CD14-positive monocyte (primary cell): Measurements from ENCODE around the gene AQP6. TPM values are rescaled to one million over a fixed set of nuclear protein-coding genes. Genes with fewer than 3 reads are reported as not detected.
A peak's percentile ranks its signal among the peaks of the same experiment; 100 is the strongest.

Experiments
- DNase-seq, 3 donors: peaks; one replicate each; pipeline ENCODE4 v3.0.0-alpha.2; 2011 to 2022
- H2AFZ ChIP-seq: 2 replicates; pipeline ENCODE4 v1.6.0; 2012; ENCODE audit warnings: mild to moderate bottlenecking, low read depth, low read length, inconsistent platforms; ENCODE audit not compliant: insufficient read depth, poor library complexity, severe bottlenecking
- H3K27ac ChIP-seq, 2 donors: 1 replicate in 1 of 2; 2 replicates in 1 of 2; pipeline ENCODE4 v1.5.1; 2012 to 2013; ENCODE audit warnings: low read length in 2 of 2, control low read depth in 1 of 2, inconsistent platforms in 1 of 2, low read depth in 1 of 2, mild to moderate bottlenecking in 1 of 2
- H3K27me3 ChIP-seq, 2 donors: one replicate each; pipeline versions ENCODE4 v1.6.0 to v1.6.1; 2011 to 2013; ENCODE audit warnings: low read length in 2 of 2; ENCODE audit not compliant: control insufficient read depth in 2 of 2, insufficient read depth in 2 of 2
- H3K36me3 ChIP-seq, 2 donors: replicated peaks in 1 of 2; 1 replicate in 1 of 2; 2 replicates in 1 of 2; pipeline versions ENCODE4 v1.5.1 to v1.6.1; 2012 to 2013; ENCODE audit warnings: low read length in 2 of 2, control low read depth in 1 of 2, inconsistent platforms in 1 of 2, mild to moderate bottlenecking in 1 of 2; ENCODE audit not compliant: insufficient read depth in 2 of 2, control insufficient read depth in 1 of 2
- H3K4me1 ChIP-seq, 2 donors: 1 replicate in 1 of 2; 2 replicates in 1 of 2; pipeline versions ENCODE4 v1.5.1 to v1.6.1; 2012 to 2013; ENCODE audit warnings: low read length in 2 of 2, control low read depth in 1 of 2, inconsistent platforms in 1 of 2, mild to moderate bottlenecking in 1 of 2, moderate library complexity in 1 of 2; ENCODE audit not compliant: insufficient read depth in 2 of 2, control insufficient read depth in 1 of 2
- H3K4me2 ChIP-seq: replicated peaks from 2 replicates; pipeline ENCODE3; 2012; ENCODE audit warnings: low read length, moderate library complexity, mild to moderate bottlenecking; ENCODE audit not compliant: poor library complexity, severe bottlenecking; ENCODE audit errors: extremely low read depth
- H3K4me3 ChIP-seq, 3 experiments: fragments of 200-600 bp in 1 of 3; sonication (generic) in 1 of 3; replicated peaks in 1 of 3; 1 replicate in 2 of 3; 2 replicates in 1 of 3; pipeline ENCODE4 v1.5.1; 2011 to 2013; ENCODE audit warnings: low read length in 3 of 3, mild to moderate bottlenecking in 3 of 3, control low read depth in 2 of 3, low read depth in 2 of 3, inconsistent platforms in 1 of 3, moderate library complexity in 1 of 3
- H3K79me2 ChIP-seq: 2 replicates; pipeline ENCODE4 v1.6.0; 2012; ENCODE audit warnings: mild to moderate bottlenecking, control low read depth, inconsistent platforms, low read length, moderate library complexity; ENCODE audit not compliant: insufficient read depth
- H3K9ac ChIP-seq: 2 replicates; pipeline ENCODE4 v1.6.0; 2017; ENCODE audit warnings: low read length, mild to moderate bottlenecking; ENCODE audit not compliant: insufficient read depth, poor library complexity, severe bottlenecking
- H3K9me3 ChIP-seq, 2 donors: replicated peaks in 1 of 2; 1 replicate in 1 of 2; 2 replicates in 1 of 2; pipeline versions ENCODE4 v1.5.1 to v1.6.1; 2012 to 2013; ENCODE audit warnings: low read length in 2 of 2, control low read depth in 1 of 2; ENCODE audit not compliant: control insufficient read depth in 1 of 2, insufficient read depth in 1 of 2
- H4K20me1 ChIP-seq: 2 replicates; pipeline ENCODE4 v1.6.0; 2012; ENCODE audit warnings: mild to moderate bottlenecking, low read length, control low read depth, moderate library complexity; ENCODE audit not compliant: insufficient read depth
- H3K27ac Mint-ChIP-seq, 7 donors: one replicate each; pipeline ENCODE4 v1.8.0; 2020; ENCODE audit warnings: mild to moderate bottlenecking in 7 of 7, mixed read lengths in 7 of 7, moderate library complexity in 6 of 7, inconsistent platforms in 2 of 7
- H3K27me3 Mint-ChIP-seq, 3 donors: one replicate each; pipeline ENCODE4 v1.8.0; 2021 to 2022; ENCODE audit warnings: low read depth in 3 of 3, mild to moderate bottlenecking in 3 of 3, mixed read lengths in 3 of 3, moderate library complexity in 3 of 3, inconsistent platforms in 1 of 3
- H3K36me3 Mint-ChIP-seq, 2 donors: one replicate each; pipeline ENCODE4 v1.8.0; 2020; ENCODE audit warnings: mixed read lengths in 2 of 2, inconsistent platforms in 1 of 2, mild to moderate bottlenecking in 1 of 2
- H3K4me1 Mint-ChIP-seq: one replicate; pipeline ENCODE4 v1.8.0; 2020; ENCODE audit warnings: mild to moderate bottlenecking, mixed read lengths
- H3K4me3 Mint-ChIP-seq, 2 donors: one replicate each; pipeline ENCODE4 v1.8.0; 2020; ENCODE audit warnings: mild to moderate bottlenecking in 2 of 2, mixed read lengths in 2 of 2, moderate library complexity in 1 of 2
- H3K9me3 Mint-ChIP-seq, 7 donors: one replicate each; pipeline ENCODE4 v1.8.0; 2020 to 2022; ENCODE audit warnings: mixed read lengths in 7 of 7, mild to moderate bottlenecking in 6 of 7, moderate library complexity in 6 of 7, inconsistent platforms in 2 of 7
- CTCF ChIP-seq: fragments of 200-600 bp; IDR thresholded peaks from one replicate; pipeline ENCODE4 v1.8.0; 2022; ENCODE audit warnings: antibody characterized with exemption, mild to moderate bottlenecking
- WGBS: methylation state at CpG from one replicate; pipeline ENCODE4 v1.1.5; 2013; ENCODE audit warnings: missing lambda C conversion rate; ENCODE audit not compliant: insufficient coverage; 5-methylcytosine and 5-hydroxymethylcytosine counted together
- intact Hi-C, 2 donors: fragments of 100-400 bp; cut with micrococcal nuclease; formaldehyde crosslinking; loops; one replicate each; pipeline versions ENCODE4 v1.15.0 to v1.15.1; 2023
- polyA plus RNA-seq, 3 donors: library from polyadenylated mRNA; depleted of rRNA in 1 of 3; unstranded in 2 of 3; stranded (reverse) in 1 of 3; fragments of 300-500 nt in 2 of 3; fragments of >200 nt in 1 of 3; fragmentation: Illumina TruSeq in 2 of 3; gene quantifications; 1 replicate in 2 of 3; 2 replicates in 1 of 3; pipeline ENCODE4 v1.2.3, GENCODE V29; 2012 to 2021

Gene AQP6
- polyA plus RNA-seq, 3 donors, result 0.04 TPM; not detected in 2

- Histone ChIP-seq H3K27ac (no peak overlapping the region), H3K4me2 (no peak overlapping the region), H3K9me3 (no peaks in the 10 kb centered on the region), H3K79me2 (no peaks in the 10 kb centered on the region), H3K27me3 (peaks cover 0 to 6% of the 10 kb centered on the region in 2 donors), H3K36me3 (no peaks in the 10 kb centered on the region), H3K4me1 (no peaks in the 10 kb centered on the region), H3K4me3 (no peak overlapping the region), H2AFZ (no peak overlapping the region), H3K9ac (no peak overlapping the region), H4K20me1 (no peaks in the 10 kb centered on the region)
- no peak overlapping the region for H3K4me3 Mint-ChIP-seq
- no peaks in the 10 kb centered on the region for H3K9me3 Mint-ChIP-seq
- H3K4me1 Mint-ChIP-seq, result no peaks in the 10 kb centered on the region
- TF ChIP-seq CTCF, result no peak
- peak overlapping the region in 2 of 7 donors; percentile 16 to 33 for H3K27ac Mint-ChIP-seq
- no peaks in the 10 kb centered on the region for H3K36me3 Mint-ChIP-seq
- no CpG with 5 or more reads among the region's 7 CpGs for WGBS
- DNase-seq, result no peak
- H3K27me3 Mint-ChIP-seq, result peaks cover 19 to 24% (median 20%) of the 10 kb centered on the region in 3 donors
- intact Hi-C loops, result no loop called here
Observed at GRCh38 chr12:49929581-49929980, 43.2 kb upstream of the AQP6 start.

GRCh38 chr12:49930515-49931288 lies 42.0 kb upstream of the AQP6 start:
- H3K27ac ChIP-seq, result no peak overlapping the region
- intact Hi-C loops, result no loop called here
- H3K79me2 ChIP-seq, result no peaks in the 10 kb centered on the region
- H3K4me1 ChIP-seq, result no peaks in the 10 kb centered on the region
- no peaks in the 10 kb centered on the region for H4K20me1 ChIP-seq
- no CpG with 5 or more reads among the region's 3 CpGs for WGBS
- H3K4me3 ChIP-seq, result no peak overlapping the region
- peak overlapping the region; percentile 8 for H3K9ac ChIP-seq
- no peak overlapping the region for H2AFZ ChIP-seq
- H3K9me3 ChIP-seq, result no peaks in the 10 kb centered on the region
- peaks cover 0 to 8% of the 10 kb centered on the region in 2 donors for H3K27me3 ChIP-seq
- no peaks in the 10 kb centered on the region for H3K9me3 Mint-ChIP-seq
- H3K4me2 ChIP-seq, result no peak overlapping the region
- H3K36me3 ChIP-seq, result no peaks in the 10 kb centered on the region
- H3K4me3 Mint-ChIP-seq, result no peak overlapping the region
- DNase-seq, result peak in 1 of 3 donors; percentile 76
- TF ChIP-seq CTCF, result no peak
- H3K27me3 Mint-ChIP-seq, result peaks cover 19 to 26% (median 22%) of the 10 kb centered on the region in 3 donors
- H3K36me3 Mint-ChIP-seq, result no peaks in the 10 kb centered on the region
- H3K4me1 Mint-ChIP-seq, result no peaks in the 10 kb centered on the region
- H3K27ac Mint-ChIP-seq, result no peak overlapping the region
